Left forelimb (tissue), 1 donor: ENCODE data around the gene RFTN1.

Experiments
- DNase-seq: peaks from one replicate; pipeline ENCODE4 v3.0.0-alpha.2; 2018; ENCODE audit warnings: low spot score

RFTN1 gene

GRCh38 chr3:16529264-16529663, 15.8 kb upstream of the RFTN1 start:
- DNase-seq: no peak

GRCh38 chr3:16528581-16528993, 15.1 kb upstream of the RFTN1 start:
- DNase-seq: no peak

- no peak for DNase-seq
These were observed 14.6 kb upstream of the RFTN1 start for GRCh38 chr3:16528106-16528505.

- no peak for DNase-seq
These were observed 10.7 kb upstream of the RFTN1 start for GRCh38 chr3:16524196-16524595.

- DNase-seq: no peak
These were observed 10.3 kb upstream of the RFTN1 start for GRCh38 chr3:16523778-16524177.

GRCh38 chr3:16522834-16523233, 9.3 kb upstream of the RFTN1 start:
- DNase-seq: no peak

GRCh38 chr3:16520970-16521881, 7.7 kb upstream of the RFTN1 start:
- DNase-seq: no peak

GRCh38 chr3:16520241-16520969, 6.9 kb upstream of the RFTN1 start:
- DNase-seq: no peak

- no peak for DNase-seq
These were observed 3.4 kb upstream of the RFTN1 start for GRCh38 chr3:16516695-16517481.

GRCh38 chr3:16515885-16516420, 2.5 kb upstream of the RFTN1 start:
- no peak for DNase-seq

GRCh38 chr3:16514755-16515353, 1.4 kb upstream of the RFTN1 start:
- no peak for DNase-seq

- DNase-seq: no peak
These were observed 662 bp upstream of the RFTN1 start for GRCh38 chr3:16514021-16514700.

- DNase-seq: no peak
These were observed 911 bp downstream of the RFTN1 start for GRCh38 chr3:16512435-16513140.

GRCh38 chr3:16511681-16512434, 1.6 kb downstream of the RFTN1 start:
- DNase-seq: no peak

GRCh38 chr3:16510620-16511319, 2.7 kb downstream of the RFTN1 start:
- DNase-seq: no peak

- DNase-seq: no peak
These were observed 3.5 kb downstream of the RFTN1 start for GRCh38 chr3:16509721-16510619.

GRCh38 chr3:16508591-16508995, 4.9 kb downstream of the RFTN1 start:
- no peak for DNase-seq

- DNase-seq: no peak
These were observed 5.3 kb downstream of the RFTN1 start for GRCh38 chr3:16508243-16508578.
